Mesothelial cell of epicardium (in vitro differentiated cells): ENCODE data around the gene DAAM1. TPM values are rescaled to one million over a fixed set of nuclear protein-coding genes. Genes with fewer than 3 reads are reported as not detected.
A peak's percentile ranks its signal among the peaks of the same experiment; 100 is the strongest.

ENCODE experiments used
- DNase-seq, 2 experiments: peaks; one replicate each; pipeline ENCODE4 v3.0.0; 2021; ENCODE audit warnings: low spot score in 2 of 2; ENCODE audit not compliant: unreplicated experiment in 2 of 2
- H3K27ac Mint-ChIP-seq: 2 replicates; pipeline ENCODE4 v1.8.0; 2021; ENCODE audit warnings: mixed read lengths
- H3K27me3 Mint-ChIP-seq: 2 replicates; pipeline ENCODE4 v1.8.0; 2021; ENCODE audit warnings: low read depth, mixed read lengths
- H3K36me3 Mint-ChIP-seq: 2 replicates; pipeline ENCODE4 v1.8.0; 2021; ENCODE audit warnings: mixed read lengths
- H3K4me1 Mint-ChIP-seq: 2 replicates; pipeline ENCODE4 v1.8.0; 2021; ENCODE audit warnings: mixed read lengths
- H3K4me3 Mint-ChIP-seq: 2 replicates; pipeline ENCODE4 v1.8.0; 2021; ENCODE audit warnings: mild to moderate bottlenecking, moderate library complexity, mixed read lengths
- H3K9me3 Mint-ChIP-seq: 2 replicates; pipeline ENCODE4 v1.8.0; 2021; ENCODE audit warnings: mixed read lengths
- CTCF ChIP-seq: fragments of 200-600 bp; sonication (generic); IDR thresholded peaks from one replicate; pipeline ENCODE4 v1.5.0; 2021; ENCODE audit warnings: antibody characterized with exemption; ENCODE audit not compliant: unreplicated experiment
- total RNA-seq: library from RNA; stranded (reverse); gene quantifications from 3 replicates; pipeline ENCODE4 v1.2.1, GENCODE V29; 2021

The DAAM1 gene
- total RNA-seq, 1 donor from 2014 or later: 44.2 TPM

- Mint-ChIP-seq H3K36me3 (no peaks in the 10 kb centered on the region), H3K4me3 (peak overlapping the region; percentile 85), H3K27ac (peak overlapping the region; percentile 86), H3K9me3 (no peaks in the 10 kb centered on the region), H3K4me1 (peaks cover 31% of the 10 kb centered on the region), H3K27me3 (peaks cover 7% of the 10 kb centered on the region)
- DNase-seq: peak in 1 of 2 experiments; percentile 47
- TF ChIP-seq CTCF: no peak
These were observed 536 bp upstream of the DAAM1 start for GRCh38 chr14:59187802-59188460.

GRCh38 chr14:59189091-59189785 lies 771 bp downstream of the DAAM1 start:
- Mint-ChIP-seq H3K36me3 (no peaks in the 10 kb centered on the region), H3K4me3 (peak overlapping the region; percentile 85), H3K9me3 (no peaks in the 10 kb centered on the region), H3K27ac (peak overlapping the region; percentile 86), H3K27me3 (peaks cover 7% of the 10 kb centered on the region), H3K4me1 (peaks cover 38% of the 10 kb centered on the region)
- peak; percentile 43 to 80 for DNase-seq
- TF ChIP-seq CTCF: no peak

GRCh38 chr14:59189786-59190368 lies 1.4 kb downstream of the DAAM1 start:
- Mint-ChIP-seq H3K36me3 (no peaks in the 10 kb centered on the region), H3K4me3 (peak overlapping the region; percentile 85), H3K27me3 (peaks cover 2% of the 10 kb centered on the region), H3K4me1 (peaks cover 43% of the 10 kb centered on the region), H3K9me3 (no peaks in the 10 kb centered on the region), H3K27ac (peak overlapping the region; percentile 86)
- peak; percentile 48 to 76 for DNase-seq
- TF ChIP-seq CTCF: no peak

- Mint-ChIP-seq H3K4me3 (peak overlapping the region; percentile 85), H3K27me3 (peaks cover 2% of the 10 kb centered on the region), H3K27ac (peak overlapping the region; percentile 86), H3K9me3 (no peaks in the 10 kb centered on the region), H3K4me1 (peaks cover 43% of the 10 kb centered on the region), H3K36me3 (no peaks in the 10 kb centered on the region)
- no peak for DNase-seq
- no peak for TF ChIP-seq CTCF
These were observed 1.9 kb downstream of the DAAM1 start for GRCh38 chr14:59190372-59190771.

GRCh38 chr14:59195912-59196311 lies 7.4 kb downstream of the DAAM1 start:
- Mint-ChIP-seq H3K4me3 (no peak overlapping the region), H3K27me3 (no peaks in the 10 kb centered on the region), H3K36me3 (no peaks in the 10 kb centered on the region), H3K4me1 (peaks cover 24% of the 10 kb centered on the region), H3K9me3 (no peaks in the 10 kb centered on the region), H3K27ac (no peak overlapping the region)
- no peak for TF ChIP-seq CTCF
- no peak for DNase-seq
